Muscle of leg (tissue), 11 donors: ENCODE data around the gene TAF5. TPM values are rescaled to one million over a fixed set of nuclear protein-coding genes. Genes with fewer than 3 reads are reported as not detected.
"Not testable (repeated sequence)": the region's sequence is repeated elsewhere in the genome, so short reads cannot be mapped to it uniquely, and the experiment has no call there.

ENCODE experiments used
- DNase-seq: peaks from one replicate; pipeline ENCODE4 v3.0.0; 2013
- H3K27ac ChIP-seq: one replicate; pipeline ENCODE4 v1.5.1; 2013; ENCODE audit warnings: mild to moderate bottlenecking, low read length, control low read depth
- H3K27me3 ChIP-seq: one replicate; pipeline ENCODE4 v1.6.1; 2013; ENCODE audit warnings: low read length; ENCODE audit not compliant: control insufficient read depth, insufficient read depth
- H3K36me3 ChIP-seq: one replicate; pipeline ENCODE4 v1.6.1; 2013; ENCODE audit warnings: low read length; ENCODE audit not compliant: control insufficient read depth, insufficient read depth
- H3K4me1 ChIP-seq: one replicate; pipeline ENCODE4 v1.6.1; 2013; ENCODE audit warnings: low read length; ENCODE audit not compliant: control insufficient read depth, insufficient read depth
- H3K4me3 ChIP-seq: one replicate; pipeline ENCODE4 v1.5.1; 2013; ENCODE audit warnings: low read length, control low read depth
- H3K9me3 ChIP-seq: replicated peaks from 2 replicates; pipeline ENCODE4 v1.6.1; 2013; ENCODE audit warnings: low read depth, low read length; ENCODE audit not compliant: control insufficient read depth
- WGBS: methylation state at CpG from one replicate; pipeline ENCODE4 v1.1.5; 2013; ENCODE audit warnings: missing lambda C conversion rate; ENCODE audit not compliant: insufficient coverage; 5-methylcytosine and 5-hydroxymethylcytosine counted together
- polyA plus RNA-seq, 8 donors: library from polyadenylated mRNA; unstranded; fragments of 120-200 nt; gene quantifications; one replicate each; pipeline versions ENCODE4 v1.2.1 to v1.2.3, GENCODE V29; 2013; ENCODE audit warnings: inconsistent platforms in 1 of 8, low replicate concordance in 1 of 8; ENCODE audit not compliant: insufficient read length in 8 of 8, insufficient read depth in 1 of 8
- total RNA-seq: library from RNA; stranded (reverse); fragments of 120-200 nt; gene quantifications from one replicate; pipeline ENCODE4 v1.2.4, GENCODE V29; 2013

The TAF5 gene
- total and polyA plus RNA-seq, 9 donors = 3.3 to 5.4 (median 4.1) TPM

DNA sequence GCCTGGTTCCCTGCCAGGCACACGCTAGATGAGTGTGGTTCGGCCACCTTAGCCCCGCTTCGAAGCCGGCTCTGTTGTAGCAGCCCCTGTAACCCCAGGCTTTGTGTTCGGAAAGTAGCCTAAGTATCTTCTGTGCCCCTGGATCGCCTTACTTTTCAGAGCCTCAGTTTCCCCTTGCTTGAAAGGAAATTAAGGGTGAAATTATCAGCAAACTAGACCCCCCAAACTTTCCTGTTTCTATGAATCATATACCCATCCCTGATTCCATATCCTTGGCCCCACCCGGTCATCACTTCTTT is 29.0 kb downstream of the TAF5 start:
- H3K36me3 ChIP-seq = peaks cover 37% of the 10 kb centered on the region
- H3K9me3 ChIP-seq = no peaks in the 10 kb centered on the region
- peak overlapping the region; percentile 87 for H3K4me3 ChIP-seq
- DNase-seq = no peak
- WGBS = 0% methylated on average over 7 of the region's 8 CpGs
- peaks cover 14% of the 10 kb centered on the region for H3K4me1 ChIP-seq
- peak overlapping the region; percentile 60 for H3K27ac ChIP-seq
- H3K27me3 ChIP-seq = no peaks in the 10 kb centered on the region

DNA sequence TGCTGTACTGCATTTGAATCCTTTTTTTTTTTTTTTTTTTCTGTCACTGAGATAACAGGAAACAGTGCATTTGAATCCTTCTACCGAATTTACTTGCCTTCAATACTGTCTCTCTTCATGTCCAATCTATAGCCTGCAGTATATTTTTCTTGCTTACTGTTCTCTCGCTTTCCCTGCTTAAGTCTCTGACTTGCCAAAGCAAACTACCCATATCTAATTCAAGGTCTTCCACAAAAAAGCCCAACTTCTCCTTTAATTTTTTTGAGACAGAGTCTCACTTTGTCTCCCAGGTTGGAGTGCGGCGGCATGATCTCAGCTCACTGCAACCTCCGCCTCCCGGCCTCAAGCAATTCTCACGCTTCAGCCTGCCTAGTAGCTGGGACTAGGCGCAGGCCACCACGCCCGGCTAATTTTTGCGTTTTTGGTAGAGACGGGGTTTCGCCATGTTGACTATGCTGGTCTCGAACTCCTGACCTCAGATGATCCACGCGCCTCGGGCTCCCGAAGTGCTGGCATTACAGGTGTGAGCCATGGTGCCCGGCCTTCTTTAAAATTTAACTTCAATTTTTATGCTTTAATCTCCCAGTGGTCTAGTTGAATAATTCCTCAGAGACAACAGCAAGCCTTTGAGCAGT is 29.5 kb downstream of the TAF5 start:
- peaks cover 41% of the 10 kb centered on the region for H3K36me3 ChIP-seq
- H3K27me3 ChIP-seq = no peaks in the 10 kb centered on the region
- 60% methylated on average over 14 of the region's 19 CpGs for WGBS
- H3K27ac ChIP-seq = no peak overlapping the region
- H3K9me3 ChIP-seq = no peaks in the 10 kb centered on the region
- H3K4me3 ChIP-seq = peak overlapping the region; percentile 87
- DNase-seq = no peak
- peaks cover 14% of the 10 kb centered on the region for H3K4me1 ChIP-seq

DNA sequence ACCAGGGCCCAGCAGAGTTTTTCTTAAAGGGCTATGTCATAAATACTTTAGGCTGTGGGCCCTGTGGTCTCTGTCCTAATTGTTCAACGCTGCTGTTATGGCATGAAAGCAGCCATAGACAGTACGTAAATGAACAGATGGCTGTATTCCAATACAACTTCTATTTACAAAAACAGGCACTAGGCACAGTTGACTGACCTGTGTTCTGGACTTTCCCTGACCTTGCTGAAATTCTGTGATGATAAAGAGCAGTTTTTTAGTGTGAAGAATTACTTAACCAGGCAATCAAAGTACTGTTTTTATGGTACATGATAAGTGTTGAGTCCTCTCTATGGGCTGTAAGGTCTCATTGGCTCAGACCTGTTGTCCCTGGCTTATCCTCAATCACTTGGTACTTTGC is 45.8 kb downstream of the TAF5 start:
- no peaks in the 10 kb centered on the region for H3K9me3 ChIP-seq
- no peaks in the 10 kb centered on the region for H3K4me1 ChIP-seq
- H3K27me3 ChIP-seq = no peaks in the 10 kb centered on the region
- H3K27ac ChIP-seq = no peak overlapping the region
- peaks cover 89% of the 10 kb centered on the region for H3K36me3 ChIP-seq
- DNase-seq = no peak
- H3K4me3 ChIP-seq = no peak overlapping the region
- no CpG with 5 or more reads among the region's 2 CpGs for WGBS

DNA sequence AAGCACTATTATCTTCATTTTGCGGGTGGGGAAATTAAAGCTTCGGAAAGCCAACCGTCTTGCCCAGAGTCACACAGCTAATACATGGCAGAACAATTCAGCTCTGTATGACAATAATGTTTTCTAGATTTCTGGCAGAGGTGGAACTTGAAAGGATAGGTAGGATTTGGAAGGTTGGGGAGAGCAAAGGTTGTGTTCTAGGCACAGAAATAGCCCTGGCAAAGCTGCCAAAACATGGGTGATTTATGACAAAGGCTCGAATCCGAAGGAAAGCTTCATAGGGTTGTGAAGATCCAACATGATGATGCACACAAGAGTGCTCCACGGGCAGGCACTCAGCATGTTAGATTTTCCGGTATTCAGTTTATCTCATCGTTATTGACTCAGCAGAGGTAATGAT is 47.8 kb downstream of the TAF5 start:
- H3K4me1 ChIP-seq = no peaks in the 10 kb centered on the region
- H3K27ac ChIP-seq = no peak overlapping the region
- H3K36me3 ChIP-seq = peaks cover 95% of the 10 kb centered on the region
- H3K4me3 ChIP-seq = no peak overlapping the region
- WGBS = 81% methylated on average over 5 of the region's 8 CpGs
- H3K27me3 ChIP-seq = no peaks in the 10 kb centered on the region
- H3K9me3 ChIP-seq = no peaks in the 10 kb centered on the region
- DNase-seq = no peak

DNA sequence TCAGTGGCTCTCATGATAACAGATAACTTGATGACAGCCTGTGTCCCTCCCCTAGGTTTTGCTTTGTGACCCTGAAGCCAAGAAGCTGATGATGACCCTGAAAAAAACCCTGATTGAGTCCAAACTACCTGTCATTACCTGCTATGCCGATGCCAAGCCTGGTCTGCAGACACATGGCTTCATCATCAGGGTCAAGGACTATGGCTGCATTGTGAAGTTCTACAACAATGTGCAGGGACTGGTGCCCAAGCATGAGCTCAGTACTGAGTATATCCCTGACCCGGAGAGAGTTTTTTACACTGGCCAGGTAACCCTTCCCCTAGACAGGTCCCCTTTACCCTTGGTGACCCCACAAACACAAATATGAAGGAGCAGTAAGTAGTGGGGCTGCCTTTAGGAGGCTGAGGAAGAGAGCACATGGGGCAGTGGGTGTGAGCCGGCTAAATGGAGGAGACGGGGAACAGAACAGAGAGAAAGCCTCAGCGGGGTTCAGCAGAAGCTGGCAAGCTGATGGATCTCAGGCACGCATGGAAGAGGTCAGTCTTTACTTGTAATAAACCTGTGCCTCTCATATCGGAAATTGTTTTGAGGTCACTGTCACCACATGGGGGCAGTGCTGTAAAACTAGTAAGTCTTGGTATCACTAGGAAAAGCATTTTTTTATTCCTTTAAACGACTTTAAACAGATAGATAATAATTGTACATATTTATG is 48.8 kb downstream of the TAF5 start:
- 72% methylated on average over 5 of the region's 8 CpGs for WGBS
- peak; percentile 83 for DNase-seq
- Histone ChIP-seq H3K4me1 (no peaks in the 10 kb centered on the region), H3K36me3 (peaks cover 93% of the 10 kb centered on the region), H3K27me3 (no peaks in the 10 kb centered on the region), H3K4me3 (no peak overlapping the region), H3K27ac (no peak overlapping the region), H3K9me3 (no peaks in the 10 kb centered on the region)

DNA sequence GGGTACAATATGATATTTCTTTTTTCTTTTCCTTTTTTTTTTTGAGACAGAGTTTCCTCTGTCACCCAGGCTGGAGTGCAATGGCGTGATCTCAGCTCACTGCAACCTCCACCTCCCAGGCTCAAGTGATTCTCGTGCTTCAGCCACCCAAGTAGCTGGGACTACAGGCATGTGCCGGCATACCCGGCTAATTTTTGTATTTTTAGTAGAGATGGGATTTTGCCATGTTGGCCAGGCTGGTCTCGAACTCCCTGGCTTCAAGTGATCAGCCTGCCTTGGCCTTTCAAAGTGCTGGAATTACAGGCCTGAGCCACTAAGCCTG is 49.3 kb downstream of the TAF5 start:
- H3K4me3 ChIP-seq, H3K27ac ChIP-seq, H3K27me3 ChIP-seq, H3K4me1 ChIP-seq, H3K9me3 ChIP-seq, DNase-seq: not testable (repeated sequence)
- H3K36me3 ChIP-seq = peaks cover 90% of the 10 kb centered on the region
- 100% methylated on average over 1 of the region's 5 CpGs for WGBS

DNA sequence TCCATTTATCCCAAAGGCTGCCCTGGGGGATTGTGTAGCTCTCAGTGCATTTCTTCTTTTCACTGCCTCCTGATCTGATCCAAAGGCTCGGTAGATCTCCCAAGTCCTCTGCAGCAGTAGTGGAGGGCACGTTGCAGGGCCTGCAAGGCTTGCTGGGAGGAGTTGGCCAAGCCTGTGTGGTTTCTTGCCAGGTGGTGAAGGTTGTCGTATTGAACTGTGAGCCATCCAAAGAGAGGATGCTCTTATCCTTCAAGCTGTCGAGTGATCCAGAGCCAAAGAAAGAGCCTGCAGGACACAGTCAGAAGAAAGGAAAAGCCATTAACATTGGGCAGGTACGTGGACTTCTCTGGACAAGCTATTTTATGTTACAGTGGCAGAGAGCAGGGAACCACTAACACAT is 49.8 kb downstream of the TAF5 start:
- Histone ChIP-seq H3K4me3 (no peak overlapping the region), H3K27me3 (no peaks in the 10 kb centered on the region), H3K36me3 (peaks cover 90% of the 10 kb centered on the region), H3K4me1 (no peaks in the 10 kb centered on the region), H3K9me3 (no peaks in the 10 kb centered on the region), H3K27ac (no peak overlapping the region)
- 88% methylated on average over 5 of the region's 5 CpGs for WGBS
- no peak for DNase-seq

DNA sequence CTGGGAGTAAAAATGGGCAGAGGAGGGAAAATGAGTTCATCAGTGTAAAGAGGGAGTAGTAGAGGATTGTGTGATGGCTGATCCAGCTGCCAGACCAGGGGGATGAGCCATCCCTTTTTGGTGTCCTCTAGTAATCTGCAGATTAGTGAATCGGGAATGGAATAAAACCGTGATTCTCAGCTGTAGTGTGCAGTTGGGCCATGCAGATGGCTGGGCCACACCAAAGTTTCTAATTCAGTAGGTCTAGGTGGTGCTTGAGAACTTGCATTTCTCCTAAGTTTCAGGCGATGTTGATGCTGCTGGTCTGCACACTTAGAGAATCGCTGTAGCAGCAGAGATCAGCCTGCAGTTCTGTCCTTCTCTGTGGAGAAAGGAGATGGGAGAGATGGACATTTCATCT is 51.3 kb downstream of the TAF5 start:
- no peaks in the 10 kb centered on the region for H3K27me3 ChIP-seq
- H3K27ac ChIP-seq = no peak overlapping the region
- no peak overlapping the region for H3K4me3 ChIP-seq
- H3K9me3 ChIP-seq = no peaks in the 10 kb centered on the region
- peaks cover 90% of the 10 kb centered on the region for H3K36me3 ChIP-seq
- DNase-seq = no peak
- H3K4me1 ChIP-seq = no peaks in the 10 kb centered on the region
- WGBS = 85% methylated on average over 2 of the region's 4 CpGs

DNA sequence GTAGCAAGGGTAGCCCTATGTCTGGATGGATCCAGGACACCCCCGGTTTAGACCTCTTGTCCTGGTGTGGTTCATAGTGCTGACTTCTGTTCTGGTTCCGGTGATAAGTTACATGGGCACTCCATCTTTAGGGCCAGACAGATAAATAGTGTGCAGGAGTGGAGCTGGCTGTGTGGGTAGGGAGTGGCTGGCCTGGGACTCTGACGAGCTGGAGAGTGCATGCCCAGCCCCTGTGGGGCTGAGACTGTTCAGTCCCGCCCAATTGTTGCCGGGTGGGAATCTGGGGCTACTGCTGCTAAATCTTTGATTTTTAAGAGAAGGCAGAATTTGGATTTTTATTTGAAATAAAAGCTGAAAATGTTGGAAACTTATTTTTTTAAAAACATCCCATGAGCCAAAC is 56.0 kb downstream of the TAF5 start:
- 76% methylated on average over 4 of the region's 5 CpGs for WGBS
- H3K27ac ChIP-seq = no peak overlapping the region
- H3K36me3 ChIP-seq = peaks cover 84% of the 10 kb centered on the region
- no peaks in the 10 kb centered on the region for H3K4me1 ChIP-seq
- H3K27me3 ChIP-seq = no peaks in the 10 kb centered on the region
- DNase-seq = no peak
- H3K9me3 ChIP-seq = no peaks in the 10 kb centered on the region
- H3K4me3 ChIP-seq = no peak overlapping the region

DNA sequence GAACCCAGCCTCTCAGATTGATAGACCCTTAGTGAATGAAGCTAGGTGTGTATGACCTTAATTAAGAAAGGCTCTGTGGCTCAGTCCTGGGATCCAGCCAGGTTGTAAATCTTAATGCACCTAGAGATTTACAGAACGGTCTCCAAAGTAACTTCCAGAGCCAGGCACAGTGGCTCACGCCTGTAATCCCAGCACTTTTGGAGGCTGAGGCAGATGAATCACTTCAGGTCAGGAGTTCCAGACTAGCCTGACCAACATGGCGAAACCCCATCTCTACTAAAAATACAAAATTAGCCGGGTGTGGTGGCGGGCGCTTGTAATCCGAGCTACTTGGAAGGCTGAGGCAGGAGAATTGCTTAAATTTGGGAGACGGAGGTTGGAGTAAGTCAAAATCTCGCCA is 60.1 kb downstream of the TAF5 start:
- H3K9me3 ChIP-seq = no peaks in the 10 kb centered on the region
- peaks cover 67% of the 10 kb centered on the region for H3K36me3 ChIP-seq
- 63% methylated on average over 3 of the region's 9 CpGs for WGBS
- no peaks in the 10 kb centered on the region for H3K27me3 ChIP-seq
- H3K27ac ChIP-seq = no peak overlapping the region
- no peak for DNase-seq
- no peaks in the 10 kb centered on the region for H3K4me1 ChIP-seq
- H3K4me3 ChIP-seq = no peak overlapping the region
